Erythroblast (primary cell): ENCODE data around the gene SHLD2.
"Not testable (repeated sequence)": the region's sequence is repeated elsewhere in the genome, so short reads cannot be mapped to it uniquely, and the experiment has no call there.

Source experiments
- GATA1 ChIP-seq: IDR thresholded peaks from 2 replicates; pipeline ENCODE4 v1.6.1; 2011; ENCODE audit warnings: low read depth, mild to moderate bottlenecking, control low read depth, low read length, moderate library complexity
- POLR2A ChIP-seq: IDR thresholded peaks from 2 replicates; pipeline ENCODE4 v1.6.1; 2011; ENCODE audit warnings: mild to moderate bottlenecking, low read length

- not testable (repeated sequence) for TF ChIP-seq POLR2A, GATA1
These were observed 11.3 kb upstream of the SHLD2 start for GRCh38 chr10:87083576-87084290.
